Testis (tissue), 2 donors: ENCODE results near the gene PSTPIP1.

Source experiments
- POLR2A ChIP-seq: fragments of 450-650 bp; IDR thresholded peaks from one replicate; pipeline ENCODE4 v1.6.1; 2017; ENCODE audit warnings: antibody characterized with exemption, mild to moderate bottlenecking, moderate library complexity
- TF ChIP-seq, protein P1 (sequence below), 3 experiments: fragments of 450-650 bp in 2 of 3; fragments of 200-600 bp in 1 of 3; sonication (generic) in 1 of 3; IDR thresholded peaks; one replicate each; pipeline ENCODE4 v1.5.1; 2016 to 2019; ENCODE audit warnings: antibody characterized with exemption in 3 of 3, mild to moderate bottlenecking in 2 of 3, moderate library complexity in 1 of 3

GRCh38 chr15:76998663-76999285 lies 3.8 kb downstream of the PSTPIP1 start:
- TF ChIP-seq POLR2A: no peak
- TF ChIP-seq, protein P1, sequence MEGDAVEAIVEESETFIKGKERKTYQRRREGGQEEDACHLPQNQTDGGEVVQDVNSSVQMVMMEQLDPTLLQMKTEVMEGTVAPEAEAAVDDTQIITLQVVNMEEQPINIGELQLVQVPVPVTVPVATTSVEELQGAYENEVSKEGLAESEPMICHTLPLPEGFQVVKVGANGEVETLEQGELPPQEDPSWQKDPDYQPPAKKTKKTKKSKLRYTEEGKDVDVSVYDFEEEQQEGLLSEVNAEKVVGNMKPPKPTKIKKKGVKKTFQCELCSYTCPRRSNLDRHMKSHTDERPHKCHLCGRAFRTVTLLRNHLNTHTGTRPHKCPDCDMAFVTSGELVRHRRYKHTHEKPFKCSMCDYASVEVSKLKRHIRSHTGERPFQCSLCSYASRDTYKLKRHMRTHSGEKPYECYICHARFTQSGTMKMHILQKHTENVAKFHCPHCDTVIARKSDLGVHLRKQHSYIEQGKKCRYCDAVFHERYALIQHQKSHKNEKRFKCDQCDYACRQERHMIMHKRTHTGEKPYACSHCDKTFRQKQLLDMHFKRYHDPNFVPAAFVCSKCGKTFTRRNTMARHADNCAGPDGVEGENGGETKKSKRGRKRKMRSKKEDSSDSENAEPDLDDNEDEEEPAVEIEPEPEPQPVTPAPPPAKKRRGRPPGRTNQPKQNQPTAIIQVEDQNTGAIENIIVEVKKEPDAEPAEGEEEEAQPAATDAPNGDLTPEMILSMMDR (IDR thresholded peaks at IDR 0.05): no peak
